ENCODE measurements around the gene NEUROG2. TPM values are rescaled to one million over a fixed set of nuclear protein-coding genes. Genes with fewer than 3 reads are reported as not detected.

The NEUROG2 gene
- total RNA-seq, 1 experiment from 2014 or later: not detected

- no peak overlapping the region for H2BK15ac ChIP-seq (ENCODE audit: low read depth, low read length)
- H3K56ac ChIP-seq (ENCODE audit: insufficient read length, low read depth, low read length): no peak overlapping the region
- H2BK12ac ChIP-seq (ENCODE audit: insufficient read length, low read depth, low read length): no peak overlapping the region
- DNase-seq: peak; percentile 54
- Mint-ChIP-seq H3K27me3 (ENCODE audit: low read depth) (peaks cover 100% of the 10 kb centered on the region), H3K9me3 (peaks cover 4 to 17% of the 10 kb centered on the region in 2 experiments; a peak in 3 of 5 replicates), H3K36me3 (ENCODE audit: insufficient read depth in 1 of 3, low read depth in 3 of 3) (peaks cover 0 to 4% (median 0%) of the 10 kb centered on the region in 3 experiments; a peak in 2 of 7 replicates), H3K4me3 (peak overlapping the region in 1 of 2 experiments; percentile 71; a peak in 4 of 5 replicates), H3K27ac (no peak overlapping the region), H3K4me1 (peaks cover 45 to 52% of the 10 kb centered on the region in 2 experiments)
- no peaks in the 10 kb centered on the region for H3K79me1 ChIP-seq (ENCODE audit: insufficient read depth, low read depth, low read length, poor library complexity, severe bottlenecking)
- H3K14ac ChIP-seq (ENCODE audit: insufficient read depth, low read length): no peak overlapping the region; the same call in 1 of the 2 replicates
- no peak overlapping the region for H3T11ph ChIP-seq (ENCODE audit: low read length)
- TF ChIP-seq CTCF (conservative IDR thresholded peaks at IDR 0.05): no peak
- peaks cover 79% of the 10 kb centered on the region for H3K27me3 ChIP-seq (ENCODE audit: insufficient read depth, low read length)
- no peak overlapping the region for H4K5ac ChIP-seq (ENCODE audit: insufficient read length, low read depth, low read length)
- no peak overlapping the region for H4K8ac ChIP-seq (replicated peaks; ENCODE audit: insufficient read length, low read depth, low read length)
- H4K20me1 ChIP-seq (ENCODE audit: control insufficient read depth, insufficient read depth, insufficient read length): no peaks in the 10 kb centered on the region
- peak overlapping the region; percentile 73 for H3K4me2 ChIP-seq (ENCODE audit: insufficient read depth, insufficient read length, low read length)
- H3K23me2 ChIP-seq (ENCODE audit: insufficient read length, low read depth, low read length, poor library complexity, severe bottlenecking): peaks cover 23% of the 10 kb centered on the region
- no peak overlapping the region for H2BK20ac ChIP-seq (ENCODE audit: low read depth, low read length, poor library complexity, severe bottlenecking)
- H3K9me3 ChIP-seq (ENCODE audit: control insufficient read depth, low read depth, low read length): no peaks in the 10 kb centered on the region
- no peak overlapping the region for H3K4ac ChIP-seq (ENCODE audit: low read depth, low read length)
- H2AFZ ChIP-seq (ENCODE audit: low read length): no peak overlapping the region
- H3K23ac ChIP-seq (ENCODE audit: insufficient read length, low read depth, low read length): no peak overlapping the region
- no peaks in the 10 kb centered on the region for H3K79me2 ChIP-seq (ENCODE audit: insufficient read depth, low read length)
- H3K9ac ChIP-seq (ENCODE audit: extremely low read depth, insufficient read length, low read length): no peak overlapping the region
- H3K18ac ChIP-seq (ENCODE audit: insufficient read length, low read depth, low read length): no peak overlapping the region
- no peak overlapping the region for H2AK5ac ChIP-seq (ENCODE audit: insufficient read length, low read length)
- no peak overlapping the region for H2BK120ac ChIP-seq (ENCODE audit: low read depth, low read length, poor library complexity, severe bottlenecking)
- H2BK5ac ChIP-seq (ENCODE audit: insufficient read length, low read length): no peak overlapping the region
- 0 out of 2 replicates have a peak, but pooled peaks cover 5% of the 10 kb centered on the region for H3K4me1 ChIP-seq (ENCODE audit: insufficient read depth, low read length)
- H3K27ac ChIP-seq (ENCODE audit: insufficient read length, low read depth, low read length): no peak overlapping the region
- WGBS (ENCODE audit: extremely low coverage, insufficient read length, low lambda C conversion rate): no CpG with 5 or more reads among the region's 34 CpGs
- no peak overlapping the region for H4K91ac ChIP-seq (ENCODE audit: insufficient read length, low read depth, low read length)
Measured at GRCh38 chr4:112510291-112511092, 5.5 kb downstream of the NEUROG2 start.
